GM19023 (cell line): ENCODE data around the gene HSD17B13.

ENCODE experiments used
- ATAC-seq: cut with Tn5 transposase; IDR thresholded peaks from one replicate; pipeline ENCODE4 v1.9.1; 2021; ENCODE audit warnings: mild to moderate bottlenecking, moderate library complexity; ENCODE audit not compliant: unreplicated experiment

HSD17B13 gene

GRCh38 chr4:87268411-87268810 is 54.3 kb downstream of the HSD17B13 start:
- ATAC-seq = no peak

GRCh38 chr4:87266986-87267385 is 55.7 kb downstream of the HSD17B13 start:
- ATAC-seq = no peak

- no peak for ATAC-seq
Observed at GRCh38 chr4:87262886-87263285, 59.8 kb downstream of the HSD17B13 start.

GRCh38 chr4:87260477-87260876 is 62.2 kb downstream of the HSD17B13 start:
- no peak for ATAC-seq

- ATAC-seq = no peak
Observed at GRCh38 chr4:87258677-87259076, 64.0 kb downstream of the HSD17B13 start.

GRCh38 chr4:87257523-87257922 is 65.2 kb downstream of the HSD17B13 start:
- ATAC-seq = no peak

GRCh38 chr4:87255755-87256154 is 66.9 kb downstream of the HSD17B13 start:
- ATAC-seq = no peak
